Caki2 (cell line): Measurements from ENCODE around the gene LGALS1. TPM values are rescaled to one million over a fixed set of nuclear protein-coding genes. Genes with fewer than 3 reads are reported as not detected.

Experiments
- DNase-seq: peaks from one replicate; pipeline ENCODE4 v3.0.0-alpha.2; 2015; ENCODE audit warnings: low read depth
- in situ Hi-C: cut with HindIII; loops from 2 replicates; pipeline ENCODE4 v1.10.0; 2016; ENCODE audit warnings: low sequenced_read_pairs, low pct_unique_long_range_greater_than_20kb, mixed read lengths
- total RNA-seq: library from RNA; depleted of rRNA; stranded (reverse); fragments of >200 nt; shearing (Covaris generic); gene quantifications from 2 replicates; pipeline ENCODE4 v1.2.3, GENCODE V29; 2014; ENCODE audit warnings: low replicate concordance; rRNA removed

LGALS1 gene
- total RNA-seq, result 5,023 and 5,137 TPM in 2 replicates

DNA sequence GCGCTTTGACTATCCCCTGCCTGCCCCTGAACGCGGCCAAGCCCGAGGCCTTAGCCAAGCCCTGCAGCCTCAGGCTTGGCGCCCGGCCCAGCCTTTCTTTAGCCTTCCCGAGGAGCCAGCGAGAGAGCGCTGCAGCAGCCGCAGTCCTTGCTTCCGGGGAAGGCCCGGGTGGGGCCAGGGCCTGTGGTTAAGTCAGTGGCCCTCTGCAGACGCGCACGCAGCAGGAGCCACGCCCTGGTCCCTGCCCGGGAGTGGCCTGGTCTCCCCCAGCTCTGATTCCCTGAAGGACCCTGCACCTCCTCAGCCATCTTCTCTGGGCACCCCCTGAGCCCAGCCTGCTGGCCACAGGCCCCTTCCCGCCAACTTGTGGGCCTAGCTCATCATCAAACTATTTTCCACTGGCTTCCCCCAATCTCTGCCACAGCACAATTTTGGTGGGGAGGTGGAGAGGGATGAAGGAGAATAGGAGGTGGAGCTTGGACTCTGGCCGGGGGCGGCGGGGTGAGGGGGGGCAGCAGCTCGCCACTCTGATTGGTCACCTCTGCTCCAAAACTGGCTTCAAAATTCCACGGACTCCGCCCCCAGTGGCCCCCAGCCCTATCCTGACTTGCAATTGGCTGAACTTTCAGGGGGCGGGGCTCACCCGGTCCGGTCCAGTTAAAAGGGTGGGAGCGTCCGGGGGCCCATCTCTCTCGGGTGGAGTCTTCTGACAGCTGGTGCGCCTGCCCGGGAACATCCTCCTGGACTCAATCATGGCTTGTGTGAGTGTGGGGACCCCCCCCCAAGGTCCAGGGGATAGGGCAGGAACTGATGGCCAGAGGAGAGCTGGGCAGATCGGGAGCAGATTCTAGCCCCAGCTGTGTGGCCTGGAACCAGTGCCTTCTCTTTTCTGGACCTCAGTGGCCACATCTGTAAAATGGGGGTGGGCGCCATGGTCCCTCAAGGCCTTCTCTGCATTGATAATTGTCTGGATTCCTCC lies at the start of gene LGALS1:
TSS of gene LGALS1 (plus strand) at position 686 of the 979 bp plus-strand sequence. CDS start at position 753, 67 bp downstream.
- in situ Hi-C loops, result no loop called here
- peak; percentile 99 for DNase-seq

- no peak for DNase-seq
- in situ Hi-C loops, result no loop called here
Observed at GRCh38 chr22:37625737-37626136, 49.7 kb upstream of the LGALS1 start.

DNA sequence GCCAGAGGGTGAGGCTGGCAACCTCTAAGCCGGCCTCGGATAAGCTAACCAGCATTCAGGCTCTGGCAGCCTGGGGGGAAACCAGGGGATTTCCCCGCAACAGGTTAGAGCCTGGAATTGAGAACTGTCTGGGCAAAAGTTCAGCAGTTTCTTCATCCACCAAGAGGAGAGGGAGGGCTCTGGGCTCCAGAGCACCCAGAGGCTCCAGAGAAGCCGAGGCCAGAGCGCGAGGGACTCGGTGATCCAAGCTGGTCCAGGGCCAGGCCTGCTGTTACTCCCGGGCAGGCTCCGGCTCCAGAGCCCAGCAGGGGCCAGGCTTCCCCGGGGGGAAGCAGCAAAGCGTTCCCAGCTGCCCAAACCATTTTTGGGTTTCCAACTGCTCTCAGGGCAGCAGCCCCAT lies 49.3 kb upstream of the LGALS1 start:
- no peak for DNase-seq
- in situ Hi-C loops, result no loop called here

- DNase-seq, result no peak
- in situ Hi-C loops, result no loop called here
Observed at GRCh38 chr22:37626556-37627075, 48.8 kb upstream of the LGALS1 start.

GRCh38 chr22:37627121-37627520 lies 48.3 kb upstream of the LGALS1 start:
- DNase-seq, result no peak
- in situ Hi-C loops, result no loop called here

DNA sequence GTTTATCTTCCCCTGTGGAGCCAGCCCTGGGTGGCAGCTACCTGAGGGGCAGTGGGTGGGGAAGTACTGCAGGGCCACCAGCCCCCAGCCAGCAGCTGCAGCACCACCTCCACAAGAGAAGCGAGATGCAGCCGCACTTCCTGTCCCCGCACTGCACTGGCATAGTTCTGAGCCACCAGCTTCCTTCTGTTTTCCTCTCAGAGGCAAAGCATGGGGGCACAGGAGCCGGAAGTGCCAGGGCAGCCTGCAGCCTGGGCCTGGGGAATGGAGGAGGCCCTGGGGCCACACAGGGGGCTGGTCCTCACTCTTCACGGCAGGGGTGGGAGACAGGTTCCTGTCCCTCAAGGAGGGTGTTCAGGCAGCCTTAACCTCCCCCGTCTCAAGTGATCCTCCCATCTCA lies 47.9 kb upstream of the LGALS1 start:
- in situ Hi-C loops, result no loop called here
- no peak for DNase-seq

DNA sequence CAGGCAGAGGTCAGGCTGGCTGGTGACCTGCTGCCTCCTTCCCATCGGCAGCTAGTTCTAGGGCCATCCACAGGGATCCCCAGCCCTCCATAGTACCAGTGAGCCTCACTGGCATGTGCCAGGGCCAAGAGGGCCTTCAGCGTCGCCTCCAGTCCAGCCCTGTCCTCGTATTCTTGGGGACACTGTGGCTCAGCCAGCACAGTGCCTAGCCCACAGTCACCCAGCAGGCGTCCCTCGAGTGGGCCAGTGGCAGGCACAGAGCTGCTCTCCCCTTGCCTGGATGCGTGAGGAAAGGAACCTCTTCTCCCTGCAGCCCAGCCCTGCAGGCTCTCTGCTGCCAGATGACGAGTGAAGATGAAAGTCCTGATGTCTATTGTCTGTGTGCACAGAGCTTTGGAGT lies 46.6 kb upstream of the LGALS1 start:
- DNase-seq, result no peak
- in situ Hi-C loops, result no loop called here

GRCh38 chr22:37629928-37630327 lies 45.5 kb upstream of the LGALS1 start:
- in situ Hi-C loops, result no loop called here
- DNase-seq, result no peak

DNA sequence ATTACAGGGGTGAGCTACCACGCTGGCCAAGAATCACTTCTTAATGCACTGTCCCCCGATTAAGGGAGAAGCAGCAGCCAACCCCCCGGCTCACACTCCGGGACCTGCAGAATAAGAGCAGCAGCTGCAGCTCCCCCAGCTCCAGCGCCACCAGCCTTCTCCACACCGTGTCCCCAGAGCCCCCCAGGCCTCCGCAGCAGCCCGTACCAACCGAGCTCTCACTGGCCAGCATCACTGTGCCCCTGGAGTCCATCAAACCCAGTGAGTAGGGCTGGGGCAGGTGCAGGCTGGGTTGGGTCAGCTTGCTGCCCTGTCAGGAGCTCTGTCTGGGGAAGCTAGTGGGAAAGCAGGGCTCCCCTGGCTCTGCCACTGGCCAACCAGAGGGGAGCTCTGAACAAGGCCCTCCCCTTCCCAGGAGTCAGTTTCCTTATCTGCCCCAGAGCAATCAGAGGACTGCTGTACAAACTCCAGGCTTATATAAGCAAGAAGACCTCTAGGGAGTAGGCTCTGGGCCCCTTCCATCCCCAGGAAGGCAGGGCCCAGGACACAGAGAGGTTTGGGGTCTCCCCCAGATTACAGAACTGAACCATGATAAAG lies 44.5 kb upstream of the LGALS1 start:
- in situ Hi-C loops, result no loop called here

DNA sequence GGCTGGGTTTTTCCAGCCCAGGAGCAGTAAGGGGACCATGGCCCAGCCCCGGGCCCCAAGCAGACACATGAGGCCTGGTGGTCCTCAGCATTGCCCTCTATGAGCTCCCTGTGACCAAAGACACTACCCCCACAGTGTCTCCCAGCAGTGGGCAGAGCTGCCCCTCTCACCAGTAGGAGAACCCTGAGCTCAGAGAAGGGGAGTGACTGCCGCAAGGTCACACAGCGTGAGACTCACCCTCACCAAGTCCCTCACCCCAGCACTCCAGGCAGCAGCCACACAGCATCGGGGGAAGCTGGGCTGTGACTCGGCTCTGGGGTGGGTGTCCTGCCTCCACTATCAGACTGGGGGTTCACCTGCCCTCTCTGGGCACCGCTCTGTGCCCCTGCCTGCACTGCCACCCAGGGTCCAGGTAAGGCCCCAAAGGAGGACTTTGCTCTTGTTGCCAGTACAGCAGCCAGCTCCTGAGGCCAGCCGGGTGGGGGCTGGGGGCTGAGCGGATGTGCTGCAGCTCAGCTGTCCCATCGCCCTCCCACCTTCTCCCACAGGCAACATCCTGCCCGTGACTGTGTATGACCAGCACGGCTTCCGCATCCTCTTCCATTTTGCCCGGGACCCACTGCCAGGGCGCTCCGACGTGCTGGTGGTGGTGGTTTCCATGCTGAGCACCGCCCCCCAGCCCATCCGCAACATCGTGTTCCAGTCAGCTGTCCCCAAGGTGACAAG lies 43.8 kb upstream of the LGALS1 start:
- DNase-seq, result no peak
- in situ Hi-C loops, result no loop called here

More for the DNA sequence above, 44.5 kb upstream of the LGALS1 start:
- no peak for DNase-seq

DNA sequence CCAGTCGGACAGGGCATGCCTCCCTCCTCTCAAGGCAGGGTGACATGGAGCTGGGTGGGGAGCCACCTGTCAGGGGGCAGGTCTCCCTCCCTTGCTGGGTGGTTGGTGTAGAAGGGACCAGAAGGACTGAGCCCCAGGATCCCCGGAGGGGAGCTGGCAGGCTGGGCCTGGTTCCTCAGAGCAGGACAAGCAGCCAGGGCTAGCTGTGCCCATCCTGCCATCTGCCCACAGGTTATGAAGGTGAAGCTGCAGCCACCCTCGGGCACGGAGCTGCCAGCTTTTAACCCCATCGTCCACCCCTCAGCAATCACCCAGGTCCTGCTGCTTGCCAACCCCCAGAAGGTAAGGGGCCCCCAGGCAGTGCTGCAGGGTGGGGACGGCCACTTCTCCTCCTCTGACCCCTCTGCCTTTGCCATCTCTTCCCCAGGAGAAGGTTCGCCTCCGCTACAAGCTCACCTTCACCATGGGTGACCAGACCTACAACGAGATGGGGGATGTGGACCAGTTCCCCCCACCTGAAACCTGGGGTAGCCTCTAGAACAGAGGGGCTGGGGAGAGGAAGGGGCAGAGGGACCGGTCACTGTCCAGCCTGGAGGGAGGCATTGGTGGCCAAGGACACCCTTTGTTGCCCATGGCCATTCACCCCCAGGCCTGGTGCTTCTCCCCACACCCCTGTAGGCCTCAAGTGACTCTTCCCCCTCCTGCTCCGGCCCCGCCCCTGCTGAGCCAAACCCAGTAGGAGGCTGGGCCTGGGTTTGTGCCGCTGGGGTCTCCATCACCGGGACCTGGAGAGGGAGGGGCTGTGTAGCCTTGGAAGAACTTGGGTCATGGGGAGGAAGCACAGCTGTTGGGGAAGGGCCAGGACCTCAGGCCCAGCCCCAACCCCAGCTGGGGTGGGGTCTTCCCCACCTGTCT lies 43.0 kb upstream of the LGALS1 start:
- DNase-seq, result no peak
- in situ Hi-C loops, result no loop called here

GRCh38 chr22:37633089-37633624 lies 42.3 kb upstream of the LGALS1 start:
- in situ Hi-C loops, result no loop called here
- DNase-seq, result no peak

- in situ Hi-C loops, result no loop called here
- DNase-seq, result no peak
Observed at GRCh38 chr22:37633625-37634416, 41.6 kb upstream of the LGALS1 start.

DNA sequence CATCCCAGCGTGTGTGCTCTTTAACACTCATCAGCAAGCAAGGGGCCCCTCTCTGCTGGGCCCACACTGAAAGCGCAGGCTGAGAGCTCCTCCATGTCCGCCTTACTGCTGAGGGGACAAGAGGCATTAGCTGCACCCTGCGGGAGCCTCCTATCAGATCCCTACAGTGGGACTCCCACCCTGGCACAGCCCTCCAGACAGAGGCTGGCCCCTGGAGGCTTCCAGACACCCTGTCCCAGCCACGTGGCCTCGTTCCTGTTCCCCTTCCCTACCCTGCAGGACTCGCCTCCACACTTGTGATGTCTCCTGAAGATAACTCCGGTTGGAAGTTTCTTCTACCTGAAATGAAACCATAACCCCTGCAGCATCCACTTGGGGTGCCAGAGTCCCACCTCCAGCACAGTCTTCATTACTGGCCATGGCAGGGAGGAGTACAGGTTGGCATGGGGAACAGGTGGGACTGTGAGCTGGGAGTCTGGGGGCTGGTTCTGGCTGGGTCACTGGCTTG lies 41.0 kb upstream of the LGALS1 start:
- in situ Hi-C loops, result no loop called here
- DNase-seq, result no peak

DNA sequence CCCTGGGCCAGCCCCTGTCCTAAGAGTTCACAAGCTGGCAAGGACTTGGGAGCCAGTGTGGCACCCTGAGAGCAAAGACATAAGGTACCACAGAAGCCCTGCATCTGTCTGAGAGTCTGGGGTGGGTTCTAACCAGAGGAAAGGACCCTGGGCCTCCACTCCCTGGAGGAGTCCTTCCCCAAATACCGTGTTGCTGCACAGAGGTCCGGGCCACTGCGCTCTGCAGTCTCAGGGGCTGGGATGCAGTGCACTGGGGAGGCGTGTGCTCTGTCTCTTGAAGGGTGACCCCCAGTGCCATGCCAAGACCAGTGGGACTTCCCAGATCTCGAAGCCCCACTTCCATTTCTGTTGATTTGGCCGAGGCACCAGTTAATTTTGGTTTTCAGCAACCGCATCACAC lies 40.3 kb upstream of the LGALS1 start:
- in situ Hi-C loops, result no loop called here
- no peak for DNase-seq

GRCh38 chr22:37636186-37636948 lies 39.1 kb upstream of the LGALS1 start:
- in situ Hi-C loops, result no loop called here
- DNase-seq, result no peak
